Epithelial cell of proximal tubule (primary cell): ENCODE measurements around the gene CRAT. TPM values are rescaled to one million over a fixed set of nuclear protein-coding genes. Genes with fewer than 3 reads are reported as not detected.

Experiments used
- DNase-seq: peaks from one replicate; pipeline ENCODE4 v3.0.0-alpha.2; 2011; ENCODE audit warnings: low read depth
- H3K4me3 ChIP-seq: 2 replicates; pipeline ENCODE4 v1.5.1; 2011; ENCODE audit warnings: low read depth, mild to moderate bottlenecking, low read length
- total RNA-seq: library from RNA; depleted of rRNA; stranded (reverse); fragments of >200 nt; gene quantifications from 2 replicates; pipeline ENCODE4 v1.2.3, GENCODE V29; 2015
- TF ChIP-seq, protein P1 (sequence below): conservative IDR thresholded peaks from 2 replicates; pipeline ENCODE4 v1.5.1; 2012; ENCODE audit warnings: low read depth, mild to moderate bottlenecking, low read length

CRAT gene
- total RNA-seq, 1 donor from 2014 or later: 27.5 TPM

DNA sequence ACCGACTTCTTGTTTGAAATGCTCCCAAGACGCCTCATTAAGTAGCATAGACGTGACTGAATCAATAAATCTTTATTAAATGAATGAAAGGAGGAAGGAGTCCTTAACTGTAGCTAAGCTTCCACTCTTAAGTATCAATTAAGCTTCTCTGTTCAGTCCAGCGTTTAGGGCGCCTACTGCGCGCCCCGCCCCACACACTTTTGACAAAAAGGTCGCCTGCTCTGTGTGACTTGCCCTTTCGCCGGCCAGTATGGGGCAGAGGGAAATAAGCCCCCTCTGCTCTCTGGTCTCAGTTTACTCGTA is 30.3 kb downstream of the CRAT start:
- no peak for DNase-seq
- peak overlapping the region; percentile 75 for H3K4me3 ChIP-seq
- TF ChIP-seq, protein P1, sequence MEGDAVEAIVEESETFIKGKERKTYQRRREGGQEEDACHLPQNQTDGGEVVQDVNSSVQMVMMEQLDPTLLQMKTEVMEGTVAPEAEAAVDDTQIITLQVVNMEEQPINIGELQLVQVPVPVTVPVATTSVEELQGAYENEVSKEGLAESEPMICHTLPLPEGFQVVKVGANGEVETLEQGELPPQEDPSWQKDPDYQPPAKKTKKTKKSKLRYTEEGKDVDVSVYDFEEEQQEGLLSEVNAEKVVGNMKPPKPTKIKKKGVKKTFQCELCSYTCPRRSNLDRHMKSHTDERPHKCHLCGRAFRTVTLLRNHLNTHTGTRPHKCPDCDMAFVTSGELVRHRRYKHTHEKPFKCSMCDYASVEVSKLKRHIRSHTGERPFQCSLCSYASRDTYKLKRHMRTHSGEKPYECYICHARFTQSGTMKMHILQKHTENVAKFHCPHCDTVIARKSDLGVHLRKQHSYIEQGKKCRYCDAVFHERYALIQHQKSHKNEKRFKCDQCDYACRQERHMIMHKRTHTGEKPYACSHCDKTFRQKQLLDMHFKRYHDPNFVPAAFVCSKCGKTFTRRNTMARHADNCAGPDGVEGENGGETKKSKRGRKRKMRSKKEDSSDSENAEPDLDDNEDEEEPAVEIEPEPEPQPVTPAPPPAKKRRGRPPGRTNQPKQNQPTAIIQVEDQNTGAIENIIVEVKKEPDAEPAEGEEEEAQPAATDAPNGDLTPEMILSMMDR: no peak

DNA sequence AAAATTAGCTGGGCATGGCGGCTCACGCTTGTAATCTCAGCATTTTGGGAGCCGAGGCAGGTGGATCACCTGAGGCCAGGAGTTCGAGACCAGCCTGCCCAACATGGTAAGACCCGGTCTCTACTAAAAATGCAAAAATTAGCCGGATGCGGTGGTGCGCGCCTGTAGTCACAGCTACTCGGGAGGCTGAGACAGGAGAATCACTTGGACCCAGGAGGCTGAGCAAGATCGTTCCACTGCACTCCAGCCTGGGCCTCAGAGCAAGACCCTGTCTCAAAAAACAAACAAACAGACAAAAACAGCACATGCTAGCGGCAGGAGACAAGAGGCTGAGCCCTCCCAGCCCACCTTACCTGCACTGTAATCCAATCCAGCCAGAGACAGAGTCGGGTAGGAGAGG is 30.8 kb downstream of the CRAT start:
- TF ChIP-seq, protein P1: no peak
- H3K4me3 ChIP-seq: peak overlapping the region; percentile 75
- DNase-seq: no peak

DNA sequence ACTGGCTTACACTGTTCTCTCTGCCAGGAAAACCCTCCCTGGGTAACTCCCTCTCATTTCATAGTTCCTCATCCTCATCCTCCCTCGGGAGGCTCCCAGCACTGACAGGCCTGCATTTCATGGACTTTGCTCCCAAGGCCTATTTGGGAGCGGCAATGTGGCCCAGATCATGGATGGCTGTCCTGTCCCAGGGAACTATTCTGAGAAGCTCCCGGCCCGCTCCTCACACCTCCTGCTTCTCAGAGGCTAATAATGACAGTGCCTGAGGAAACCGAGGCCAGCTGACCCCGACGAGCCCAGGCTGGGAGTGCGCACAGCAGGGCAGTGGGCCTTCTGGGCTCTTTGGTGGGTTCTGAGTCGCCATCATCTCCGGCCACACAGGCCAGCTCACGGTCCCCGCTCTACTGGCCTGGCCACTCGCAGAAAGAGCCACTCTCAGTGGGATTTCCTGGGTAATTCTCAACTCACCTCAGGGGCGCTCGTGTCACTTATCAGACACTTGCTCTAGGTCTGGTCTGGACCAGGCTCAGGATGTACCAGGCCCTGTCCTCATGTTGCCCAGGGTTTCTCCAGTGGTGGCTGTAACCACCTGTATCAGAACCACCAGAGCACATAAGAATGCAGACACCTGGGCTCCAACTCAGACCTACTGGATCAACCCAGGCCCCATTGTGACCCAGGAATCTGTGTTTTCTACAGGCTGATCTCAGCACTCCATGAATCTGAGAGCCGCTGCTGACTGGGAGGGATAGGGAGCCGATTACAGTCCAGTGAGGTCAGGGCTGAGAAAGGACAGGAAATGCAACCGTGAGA is 31.7 kb downstream of the CRAT start:
- TF ChIP-seq, protein P1: no peak
- DNase-seq: no peak
- no peak overlapping the region for H3K4me3 ChIP-seq

DNA sequence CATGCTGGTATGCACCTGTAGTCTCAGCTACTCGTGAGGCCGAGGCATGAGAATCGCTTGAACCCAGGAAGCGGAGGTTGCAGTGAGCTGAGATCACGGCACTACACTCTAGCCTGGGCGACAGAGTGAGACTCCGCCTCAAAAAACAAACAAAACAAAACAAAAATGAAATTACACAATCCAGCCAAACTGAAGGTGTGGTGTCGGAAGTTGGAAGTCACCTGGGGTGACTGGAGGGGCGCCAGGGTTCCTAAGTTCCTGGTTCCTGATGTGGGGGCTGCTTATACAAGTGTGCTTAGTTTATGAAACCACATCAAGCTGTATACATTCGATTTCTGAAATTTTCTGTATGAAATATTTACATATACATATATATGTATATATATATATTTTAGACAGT is 33.4 kb downstream of the CRAT start:
- no peak for DNase-seq
- TF ChIP-seq, protein P1: no peak
- H3K4me3 ChIP-seq: no peak overlapping the region

DNA sequence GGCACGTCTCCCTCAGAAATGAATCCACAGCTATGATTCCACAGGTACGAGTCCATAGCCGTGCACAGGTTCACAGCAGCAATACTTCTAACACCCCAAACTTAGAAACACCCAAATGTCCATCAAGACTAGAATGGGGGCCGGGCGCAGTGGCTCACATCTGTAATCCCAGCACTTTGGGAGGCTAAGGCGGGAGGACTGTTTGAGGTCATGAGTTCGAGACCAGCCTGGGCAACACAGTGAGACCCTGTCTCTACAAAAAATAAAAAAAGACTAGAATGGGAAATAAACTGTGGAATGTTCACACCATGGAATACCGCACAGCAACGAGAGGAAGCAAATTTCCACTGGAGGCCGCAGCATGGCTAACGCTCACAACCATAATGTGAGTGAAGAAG is 34.0 kb downstream of the CRAT start:
- TF ChIP-seq, protein P1: no peak
- no peak overlapping the region for H3K4me3 ChIP-seq

DNA sequence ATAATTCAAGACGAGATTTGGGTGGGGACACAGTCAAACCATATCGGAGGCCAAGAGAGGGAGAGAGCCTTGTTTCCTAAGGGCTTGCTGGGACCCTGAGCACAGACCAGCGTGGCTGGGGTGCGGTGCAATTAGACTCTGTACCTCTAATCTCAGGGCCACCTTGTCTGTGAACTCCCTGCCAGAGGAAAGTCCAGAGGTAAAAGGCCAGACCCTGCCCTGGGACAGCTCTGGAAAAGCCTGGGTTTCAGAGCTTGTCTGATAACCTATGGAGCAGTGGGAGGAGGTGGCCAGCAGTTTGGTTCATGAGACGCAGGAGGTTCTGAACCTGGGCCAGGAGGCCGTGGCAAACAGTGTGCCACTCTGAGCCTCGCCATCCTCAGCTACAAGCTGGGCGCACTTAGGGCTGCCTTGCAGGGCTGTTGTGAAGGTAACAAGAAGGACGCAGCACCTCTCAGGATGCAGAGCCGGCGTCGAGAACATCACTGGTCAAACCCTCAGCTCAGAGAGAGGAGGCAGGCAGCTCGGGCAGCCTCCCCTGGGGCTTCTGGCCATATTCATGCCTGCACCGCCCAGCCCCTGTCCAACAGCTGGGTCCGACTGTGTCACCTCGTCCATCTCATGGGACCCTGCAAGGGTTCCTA is 34.5 kb downstream of the CRAT start:
- no peak for DNase-seq
- no peak overlapping the region for H3K4me3 ChIP-seq
- TF ChIP-seq, protein P1: no peak

More for the DNA sequence above, 34.0 kb downstream of the CRAT start:
- DNase-seq: no peak

DNA sequence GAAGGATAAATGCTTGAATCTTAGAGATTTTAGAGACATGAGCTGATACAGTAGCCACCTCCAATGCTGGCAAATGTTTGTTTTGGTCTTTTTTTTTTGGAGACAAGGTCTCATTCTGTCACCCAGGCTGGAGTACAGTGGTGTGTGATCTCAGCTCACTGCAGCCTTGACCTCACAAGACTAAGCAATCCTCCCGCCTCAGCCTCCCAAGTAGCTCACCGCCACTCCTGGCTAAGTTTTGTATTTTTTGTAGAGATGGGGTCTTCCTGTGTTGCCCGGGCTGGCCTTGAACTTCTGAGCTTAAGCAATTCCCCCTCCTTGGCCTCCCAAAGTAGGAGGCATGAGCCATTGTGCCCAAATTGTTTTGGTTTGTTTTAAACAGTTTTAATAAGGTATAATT is 36.5 kb downstream of the CRAT start:
- H3K4me3 ChIP-seq: no peak overlapping the region
- DNase-seq: no peak
- TF ChIP-seq, protein P1: no peak
